HG03432 (cell line): ENCODE data around the gene MLLT1.

Source experiments
- ATAC-seq: cut with Tn5 transposase; IDR thresholded peaks from one replicate; pipeline ENCODE4 v1.9.1; 2021; ENCODE audit warnings: mild to moderate bottlenecking, moderate library complexity; ENCODE audit not compliant: unreplicated experiment

The MLLT1 gene

GRCh38 chr19:6260376-6260775, 19.4 kb downstream of the MLLT1 start:
- ATAC-seq = no peak

- ATAC-seq = no peak
Observed at GRCh38 chr19:6259312-6259861, 20.4 kb downstream of the MLLT1 start.

GRCh38 chr19:6258812-6259311, 20.9 kb downstream of the MLLT1 start:
- no peak for ATAC-seq

GRCh38 chr19:6253954-6254733, 25.6 kb downstream of the MLLT1 start:
- no peak for ATAC-seq

GRCh38 chr19:6252066-6252465, 27.7 kb downstream of the MLLT1 start:
- no peak for ATAC-seq

- no peak for ATAC-seq
Observed at GRCh38 chr19:6250909-6251308, 28.9 kb downstream of the MLLT1 start.

GRCh38 chr19:6250024-6250615, 29.7 kb downstream of the MLLT1 start:
- no peak for ATAC-seq

- ATAC-seq = no peak
Observed at GRCh38 chr19:6249296-6249695, 30.5 kb downstream of the MLLT1 start.

- ATAC-seq = no peak
Observed at GRCh38 chr19:6248844-6249243, 30.9 kb downstream of the MLLT1 start.

GRCh38 chr19:6248341-6248740, 31.4 kb downstream of the MLLT1 start:
- no peak for ATAC-seq

GRCh38 chr19:6247007-6247288, 32.8 kb downstream of the MLLT1 start:
- no peak for ATAC-seq

- no peak for ATAC-seq
Observed at GRCh38 chr19:6246174-6247006, 33.4 kb downstream of the MLLT1 start.

- ATAC-seq = no peak
Observed at GRCh38 chr19:6242677-6243076, 37.1 kb downstream of the MLLT1 start.

GRCh38 chr19:6241680-6242377, 37.9 kb downstream of the MLLT1 start:
- ATAC-seq = no peak

GRCh38 chr19:6241056-6241455, 38.7 kb downstream of the MLLT1 start:
- ATAC-seq = no peak

- no peak for ATAC-seq
Observed at GRCh38 chr19:6239871-6240676, 39.7 kb downstream of the MLLT1 start.

- no peak for ATAC-seq
Observed at GRCh38 chr19:6239401-6239844, 40.4 kb downstream of the MLLT1 start.

- ATAC-seq = no peak
Observed at GRCh38 chr19:6238643-6239281, 41.0 kb downstream of the MLLT1 start.

- ATAC-seq = no peak
Observed at GRCh38 chr19:6238256-6238642, 41.5 kb downstream of the MLLT1 start.
